Esophagus (tissue), 2 donors: ENCODE measurements around the gene XPNPEP2. TPM values are rescaled to one million over a fixed set of nuclear protein-coding genes. Genes with fewer than 3 reads are reported as not detected.
A peak's percentile ranks its signal among the peaks of the same experiment; 100 is the strongest.

Experiments used
- H3K27ac ChIP-seq, 2 donors: one replicate each; pipeline ENCODE4 v1.5.1; 2013; ENCODE audit warnings: low read depth in 2 of 2, mild to moderate bottlenecking in 2 of 2, inconsistent platforms in 1 of 2, low read length in 1 of 2, moderate library complexity in 1 of 2
- H3K27me3 ChIP-seq, 2 donors: one replicate each; pipeline ENCODE4 v1.6.1; 2013; ENCODE audit warnings: low read length in 2 of 2, control low read depth in 1 of 2, mild to moderate bottlenecking in 1 of 2; ENCODE audit not compliant: insufficient read depth in 2 of 2, control insufficient read depth in 1 of 2
- H3K36me3 ChIP-seq, 2 donors: one replicate each; pipeline ENCODE4 v1.6.1; 2013; ENCODE audit warnings: low read length in 1 of 2; ENCODE audit not compliant: control insufficient read depth in 2 of 2, insufficient read depth in 2 of 2
- H3K4me1 ChIP-seq, 2 donors: one replicate each; pipeline ENCODE4 v1.6.1; 2013; ENCODE audit warnings: low read length in 1 of 2; ENCODE audit not compliant: control insufficient read depth in 2 of 2, insufficient read depth in 2 of 2
- H3K4me3 ChIP-seq, 2 donors: one replicate each; pipeline ENCODE4 v1.5.1; 2013; ENCODE audit warnings: low read length in 2 of 2, mild to moderate bottlenecking in 2 of 2, low read depth in 1 of 2, moderate library complexity in 1 of 2
- H3K9me3 ChIP-seq, 2 donors: one replicate each; pipeline ENCODE4 v1.6.1; 2013; ENCODE audit warnings: mild to moderate bottlenecking in 2 of 2, low read depth in 1 of 2, low read length in 1 of 2, moderate library complexity in 1 of 2; ENCODE audit not compliant: control insufficient read depth in 2 of 2, insufficient read depth in 1 of 2
- WGBS, 2 donors: extraction: QIAGEN DNeasy Blood & Tissue Kit; methylation state at CpG; one replicate each; pipeline ENCODE4 v1.1.7; 2013; 5-methylcytosine and 5-hydroxymethylcytosine counted together
- polyA plus RNA-seq, 2 donors: library from polyadenylated mRNA; stranded (reverse); fragments of 200-250 nt; gene quantifications; one replicate each; pipeline ENCODE4 v1.2.3, GENCODE V29; 2013
- donor health status: healthy with polysubstance abuse.
- donor health status: Bipolar disorder and iron deficiency.

The XPNPEP2 gene
- polyA plus RNA-seq, 2 donors, result 0.14 to 0.35 TPM

GRCh38 chrX:129773649-129774458 lies 35.1 kb downstream of the XPNPEP2 start:
- H3K4me1 ChIP-seq, result no peaks in the 10 kb centered on the region
- WGBS, 2 donors, result 76 to 83% methylated on average over 4 of the region's 4 CpGs
- H3K36me3 ChIP-seq, result no peaks in the 10 kb centered on the region
- no peak overlapping the region for H3K4me3 ChIP-seq
- H3K27me3 ChIP-seq, result peaks cover 0 to 2% of the 10 kb centered on the region in 2 donors
- H3K9me3 ChIP-seq, result no peaks in the 10 kb centered on the region
- no peak overlapping the region for H3K27ac ChIP-seq

GRCh38 chrX:129777218-129778030 lies 38.6 kb downstream of the XPNPEP2 start:
- Histone ChIP-seq H3K27me3 (peaks cover 0 to 2% of the 10 kb centered on the region in 2 donors), H3K36me3 (no peaks in the 10 kb centered on the region), H3K4me1 (no peaks in the 10 kb centered on the region), H3K9me3 (no peaks in the 10 kb centered on the region), H3K4me3 (no peak overlapping the region), H3K27ac (peak overlapping the region; percentile 38 to 77)
- WGBS, 2 donors, result 38 to 54% methylated on average over 30 of the region's 30 CpGs

- no peaks in the 10 kb centered on the region for H3K9me3 ChIP-seq
- no peak overlapping the region for H3K4me3 ChIP-seq
- H3K27ac ChIP-seq, result peak overlapping the region in 1 of 2 donors; percentile 54
Measured at GRCh38 chrX:129779086-129779672, 40.4 kb downstream of the XPNPEP2 start.

GRCh38 chrX:129779747-129780146 lies 41.0 kb downstream of the XPNPEP2 start, which contains the start of gene SASH3:
Gene SASH3, plus strand, starts transcription at chrX:129779949. Its CDS starts 149 bp downstream, at chrX:129780098.
- Histone ChIP-seq H3K36me3 (no peaks in the 10 kb centered on the region), H3K27me3 (peaks cover 0 to 2% of the 10 kb centered on the region in 2 donors), H3K4me3 (peak within 1 kb of the TSS; percentile 0 to 30), H3K4me1 (no peaks in the 10 kb centered on the region), H3K27ac (peak within 1 kb of the TSS; percentile 54 to 63), H3K9me3 (no peaks in the 10 kb centered on the region)
- WGBS, 2 donors, result 77 to 81% methylated on average over 13 of the region's 13 CpGs

More at GRCh38 chrX:129779086-129779672, 40.4 kb downstream of the XPNPEP2 start:
- WGBS, 2 donors, result 82 to 87% methylated on average over 7 of the region's 7 CpGs
- Histone ChIP-seq H3K4me1 (no peaks in the 10 kb centered on the region), H3K36me3 (no peaks in the 10 kb centered on the region), H3K27me3 (peaks cover 0 to 2% of the 10 kb centered on the region in 2 donors)

- peaks cover 0 to 2% of the 10 kb centered on the region in 2 donors for H3K27me3 ChIP-seq
- H3K4me1 ChIP-seq, result no peaks in the 10 kb centered on the region
- peak overlapping the region in 1 of 2 donors; percentile 33 for H3K27ac ChIP-seq
- peak overlapping the region; percentile 0 to 21 for H3K4me3 ChIP-seq
- H3K36me3 ChIP-seq, result no peaks in the 10 kb centered on the region
- WGBS, 2 donors, result 66 to 74% methylated on average over 6 of the region's 6 CpGs
- no peaks in the 10 kb centered on the region for H3K9me3 ChIP-seq
Measured at GRCh38 chrX:129780441-129781105, 41.8 kb downstream of the XPNPEP2 start.

- no peaks in the 10 kb centered on the region for H3K36me3 ChIP-seq
- peak overlapping the region in 1 of 2 donors; percentile 21 for H3K4me3 ChIP-seq
- no peaks in the 10 kb centered on the region for H3K9me3 ChIP-seq
- H3K4me1 ChIP-seq, result no peaks in the 10 kb centered on the region
- peak overlapping the region; percentile 17 to 33 for H3K27ac ChIP-seq
- 55 to 56% methylated on average over 8 of the region's 8 CpGs for WGBS, 2 donors
- H3K27me3 ChIP-seq, result peaks cover 0 to 2% of the 10 kb centered on the region in 2 donors
Measured at GRCh38 chrX:129781134-129781672, 42.4 kb downstream of the XPNPEP2 start.

- H3K4me1 ChIP-seq, result no peaks in the 10 kb centered on the region
- H3K36me3 ChIP-seq, result no peaks in the 10 kb centered on the region
- 71 to 82% methylated on average over 10 of the region's 10 CpGs for WGBS, 2 donors
- no peaks in the 10 kb centered on the region for H3K9me3 ChIP-seq
- no peak overlapping the region for H3K27ac ChIP-seq
- H3K4me3 ChIP-seq, result peak overlapping the region in 1 of 2 donors; percentile 18
- peaks cover 0 to 2% of the 10 kb centered on the region in 2 donors for H3K27me3 ChIP-seq
Measured at GRCh38 chrX:129781680-129782495, 43.1 kb downstream of the XPNPEP2 start.

GRCh38 chrX:129782706-129783105 lies 43.9 kb downstream of the XPNPEP2 start:
- Histone ChIP-seq H3K4me3 (no peak overlapping the region), H3K36me3 (no peaks in the 10 kb centered on the region), H3K27ac (no peak overlapping the region), H3K27me3 (peaks cover 0 to 2% of the 10 kb centered on the region in 2 donors), H3K4me1 (no peaks in the 10 kb centered on the region), H3K9me3 (no peaks in the 10 kb centered on the region)
- 67 to 87% methylated on average over 4 of the region's 4 CpGs for WGBS, 2 donors
